LNCaP clone FGC (cell line): ENCODE measurements around the gene SLC9B2.

Source experiments
- DNase-seq: peaks from one replicate; pipeline ENCODE4 v3.0.0-alpha.2; 2011; ENCODE audit warnings: low read depth
- H3K4me3 ChIP-seq: 2 replicates; pipeline ENCODE4 v1.5.1; 2011; ENCODE audit warnings: mild to moderate bottlenecking, low read depth, low read length, control low read depth
- TF ChIP-seq, protein P1 (sequence below): IDR thresholded peaks from 2 replicates; pipeline ENCODE4 v1.5.1; 2012; ENCODE audit warnings: mild to moderate bottlenecking; ENCODE audit not compliant: control insufficient read depth, insufficient read depth; ENCODE audit errors: extremely low read depth

The SLC9B2 gene, protein sequence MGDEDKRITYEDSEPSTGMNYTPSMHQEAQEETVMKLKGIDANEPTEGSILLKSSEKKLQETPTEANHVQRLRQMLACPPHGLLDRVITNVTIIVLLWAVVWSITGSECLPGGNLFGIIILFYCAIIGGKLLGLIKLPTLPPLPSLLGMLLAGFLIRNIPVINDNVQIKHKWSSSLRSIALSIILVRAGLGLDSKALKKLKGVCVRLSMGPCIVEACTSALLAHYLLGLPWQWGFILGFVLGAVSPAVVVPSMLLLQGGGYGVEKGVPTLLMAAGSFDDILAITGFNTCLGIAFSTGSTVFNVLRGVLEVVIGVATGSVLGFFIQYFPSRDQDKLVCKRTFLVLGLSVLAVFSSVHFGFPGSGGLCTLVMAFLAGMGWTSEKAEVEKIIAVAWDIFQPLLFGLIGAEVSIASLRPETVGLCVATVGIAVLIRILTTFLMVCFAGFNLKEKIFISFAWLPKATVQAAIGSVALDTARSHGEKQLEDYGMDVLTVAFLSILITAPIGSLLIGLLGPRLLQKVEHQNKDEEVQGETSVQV

DNA sequence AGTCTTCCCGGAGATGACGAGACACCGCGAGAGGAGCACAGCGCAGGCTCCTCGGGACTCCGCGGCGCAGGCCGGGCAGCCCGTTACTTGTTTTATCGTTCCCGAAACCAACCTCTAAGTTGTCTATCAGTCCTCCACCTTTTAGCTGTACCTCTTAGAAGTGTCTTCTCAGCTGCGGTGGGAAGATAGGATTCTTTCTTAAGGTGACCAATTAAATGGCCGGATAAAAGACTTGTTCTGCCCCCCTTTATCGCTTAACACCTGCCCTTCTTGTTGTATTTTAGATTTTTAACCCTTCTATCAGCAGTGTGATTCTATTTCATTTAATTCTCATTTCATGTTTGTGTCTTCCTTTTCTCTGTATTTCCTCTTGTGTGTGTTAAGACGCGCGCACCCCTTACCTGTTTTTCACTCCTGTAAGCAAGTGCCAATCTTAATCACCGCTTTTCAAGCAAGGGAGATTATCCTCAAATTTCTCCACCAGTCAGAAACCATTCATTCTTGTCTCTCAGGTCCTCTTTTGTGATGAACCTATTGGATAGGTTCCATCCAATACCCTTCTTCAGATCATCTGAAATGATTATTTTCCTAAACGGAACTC lies at the start of gene SLC9B2:
SLC9B2 (minus strand) TSS at position 15 of the 601 bp plus-strand sequence. CDS start 9,211 bp downstream, outside the sequence.
- peak within 1 kb of the TSS; percentile 65 for H3K4me3 ChIP-seq
- no peak for DNase-seq
- TF ChIP-seq, protein P1, sequence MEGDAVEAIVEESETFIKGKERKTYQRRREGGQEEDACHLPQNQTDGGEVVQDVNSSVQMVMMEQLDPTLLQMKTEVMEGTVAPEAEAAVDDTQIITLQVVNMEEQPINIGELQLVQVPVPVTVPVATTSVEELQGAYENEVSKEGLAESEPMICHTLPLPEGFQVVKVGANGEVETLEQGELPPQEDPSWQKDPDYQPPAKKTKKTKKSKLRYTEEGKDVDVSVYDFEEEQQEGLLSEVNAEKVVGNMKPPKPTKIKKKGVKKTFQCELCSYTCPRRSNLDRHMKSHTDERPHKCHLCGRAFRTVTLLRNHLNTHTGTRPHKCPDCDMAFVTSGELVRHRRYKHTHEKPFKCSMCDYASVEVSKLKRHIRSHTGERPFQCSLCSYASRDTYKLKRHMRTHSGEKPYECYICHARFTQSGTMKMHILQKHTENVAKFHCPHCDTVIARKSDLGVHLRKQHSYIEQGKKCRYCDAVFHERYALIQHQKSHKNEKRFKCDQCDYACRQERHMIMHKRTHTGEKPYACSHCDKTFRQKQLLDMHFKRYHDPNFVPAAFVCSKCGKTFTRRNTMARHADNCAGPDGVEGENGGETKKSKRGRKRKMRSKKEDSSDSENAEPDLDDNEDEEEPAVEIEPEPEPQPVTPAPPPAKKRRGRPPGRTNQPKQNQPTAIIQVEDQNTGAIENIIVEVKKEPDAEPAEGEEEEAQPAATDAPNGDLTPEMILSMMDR, result no peak

DNA sequence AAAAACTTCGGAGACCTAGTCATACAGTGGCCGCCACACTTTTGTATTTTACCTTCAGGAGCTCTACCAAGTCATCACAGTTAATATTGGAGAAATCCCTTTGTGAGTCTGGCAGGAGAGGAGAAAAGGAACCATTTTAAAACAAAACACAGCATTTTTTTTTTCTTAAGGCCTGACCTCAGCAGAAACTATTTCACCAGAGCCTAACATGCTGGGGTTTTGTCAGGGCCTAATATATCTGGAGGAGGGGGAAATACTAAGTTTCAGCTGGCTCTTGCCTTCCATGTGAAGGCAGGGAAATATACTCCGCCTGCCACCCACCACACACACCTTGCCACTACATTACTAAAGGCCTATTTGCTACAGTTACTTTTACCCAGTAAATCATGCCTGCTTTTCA lies 49.6 kb upstream of the SLC9B2 start:
- DNase-seq, result no peak
- no peak overlapping the region for H3K4me3 ChIP-seq
- TF ChIP-seq, protein P1, result no peak

DNA sequence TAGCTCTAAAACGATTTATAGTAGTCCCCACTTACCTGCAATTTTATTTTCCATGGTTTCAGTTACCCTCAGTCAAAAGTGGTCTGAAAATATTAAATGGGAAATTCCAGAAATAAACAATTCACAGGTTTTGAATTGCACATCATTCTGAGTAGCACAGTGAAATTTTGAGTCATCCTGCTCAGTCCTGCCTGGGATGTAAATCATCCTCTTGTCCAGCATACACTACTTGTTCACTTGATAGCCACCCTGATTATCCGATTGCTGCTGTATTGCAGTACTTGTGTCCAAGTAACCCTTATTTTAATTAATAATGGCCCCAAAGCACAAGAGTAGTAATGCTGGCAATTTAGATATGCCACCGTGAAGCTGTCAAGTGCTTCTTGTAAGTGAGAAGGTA lies 46.6 kb upstream of the SLC9B2 start:
- no peak for DNase-seq
- no peak overlapping the region for H3K4me3 ChIP-seq
- TF ChIP-seq, protein P1, result no peak

DNA sequence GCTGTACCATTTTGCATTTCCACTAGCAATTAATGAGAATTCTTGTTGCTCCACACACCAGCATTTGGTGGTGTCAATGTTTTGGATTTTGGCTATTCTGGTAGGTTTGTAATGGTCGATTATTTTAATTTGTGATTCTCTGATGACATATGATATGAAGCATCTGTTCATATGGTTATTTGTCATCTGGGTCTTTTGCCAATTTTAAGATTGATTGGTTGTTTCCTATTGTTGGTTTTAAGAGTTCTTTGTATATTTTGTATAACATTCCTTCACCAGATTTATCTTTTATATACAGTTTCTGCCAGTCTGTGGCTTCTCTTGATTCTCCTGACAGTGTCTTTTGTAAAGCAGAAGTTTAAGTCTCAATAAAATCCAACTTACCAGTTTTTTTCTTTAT lies 41.6 kb upstream of the SLC9B2 start:
- H3K4me3 ChIP-seq, result no peak overlapping the region
- TF ChIP-seq, protein P1, result no peak
- no peak for DNase-seq

DNA sequence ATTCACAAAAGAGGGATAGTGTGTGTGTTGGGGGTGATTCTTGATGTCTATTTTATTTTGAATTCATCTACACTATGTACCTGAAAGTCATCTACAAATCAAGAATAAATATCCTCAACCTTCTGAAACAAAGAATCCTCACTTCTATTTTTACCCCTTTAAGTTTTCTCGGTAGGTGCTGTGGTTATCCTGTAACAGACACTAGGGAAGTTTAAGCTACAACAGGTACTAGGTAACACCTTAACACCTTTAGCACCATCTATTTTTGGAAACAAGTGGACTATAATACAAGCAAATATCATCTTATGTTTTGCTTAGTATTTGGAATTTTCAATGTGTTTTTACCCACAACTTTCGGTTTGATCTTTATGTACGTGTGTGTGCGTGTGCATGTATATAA lies 35.0 kb upstream of the SLC9B2 start:
- TF ChIP-seq, protein P1, result no peak
- no peak for DNase-seq

DNA sequence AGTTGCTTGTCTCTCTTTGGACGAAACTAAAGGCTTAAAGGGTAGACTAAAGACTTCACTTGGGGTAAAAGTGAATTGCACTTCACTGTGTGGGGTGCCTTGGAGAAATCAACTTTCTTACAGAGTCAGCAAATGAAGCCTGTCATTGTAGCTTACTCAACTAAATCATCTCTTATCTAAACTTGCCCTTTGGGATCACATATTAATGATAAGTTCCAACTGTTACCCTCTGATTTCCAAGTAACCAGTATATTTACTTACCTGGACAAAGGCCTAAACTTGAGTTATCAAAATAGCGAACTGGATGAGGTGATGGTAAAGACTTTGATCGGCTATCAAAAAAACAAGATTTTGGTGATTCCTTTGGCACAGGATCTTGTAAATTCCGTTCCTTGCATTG lies 32.0 kb upstream of the SLC9B2 start:
- TF ChIP-seq, protein P1, result no peak
- no peak overlapping the region for H3K4me3 ChIP-seq
- no peak for DNase-seq

More for the DNA sequence above, 35.0 kb upstream of the SLC9B2 start:
- H3K4me3 ChIP-seq, result no peak overlapping the region
